ENCODE measurements around the gene TSC22D1.
"Not testable (repeated sequence)": the region's sequence is repeated elsewhere in the genome, so short reads cannot be mapped to it uniquely, and the experiment has no call there.

The TSC22D1 gene

GRCh38 chr13:44575741-44576350 is at the start of gene TSC22D1:
TSS of gene TSC22D1 (minus strand) at chr13:44576330. CDS start at chr13:44576074, 256 bp downstream.
- peak; percentile 55 to 75 (median 71) for DNase-seq

DNA sequence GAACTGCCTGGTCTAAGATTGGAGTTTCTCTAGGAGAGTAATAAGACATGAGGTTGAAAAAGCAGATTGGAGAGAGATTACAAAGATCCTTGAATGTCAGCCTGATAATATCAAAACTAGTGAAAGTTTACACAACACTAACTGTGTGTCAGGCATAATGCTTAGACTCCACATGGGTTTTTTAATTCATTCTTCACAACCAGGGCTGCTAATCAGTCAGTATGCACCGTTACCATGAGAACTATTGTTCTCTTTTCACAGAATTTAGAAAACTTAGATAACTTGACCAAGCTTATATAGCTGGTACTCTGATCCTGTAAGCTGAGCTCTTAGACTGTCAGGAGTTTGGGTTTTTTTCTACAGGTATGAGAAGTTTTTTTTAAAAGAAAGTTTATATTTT is 46.6 kb upstream of the TSC22D1 start:
- DNase-seq = no peak

- no peak for DNase-seq
These were observed 46.1 kb upstream of the TSC22D1 start for GRCh38 chr13:44622261-44622660.

- DNase-seq = no peak
These were observed 43.9 kb upstream of the TSC22D1 start for GRCh38 chr13:44620057-44620456.

DNA sequence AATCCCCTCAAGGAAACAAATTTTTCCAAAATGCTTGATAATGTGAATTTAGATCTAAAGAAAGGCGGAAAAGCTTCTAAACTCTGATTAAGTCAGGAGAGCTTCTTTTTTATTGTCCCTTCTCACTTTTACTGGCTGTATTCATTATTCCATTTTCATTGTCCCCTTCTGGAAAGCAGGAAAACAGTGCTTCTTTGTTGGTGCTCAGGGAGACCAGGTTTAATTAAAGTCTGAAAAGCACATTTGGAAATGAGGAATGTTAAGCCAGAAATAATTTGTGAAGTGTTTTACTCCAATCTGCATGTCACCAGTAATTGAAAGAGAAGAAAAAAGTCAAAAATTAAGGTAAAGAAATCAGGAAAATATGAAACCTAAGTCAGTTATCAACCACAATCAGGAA is 43.5 kb upstream of the TSC22D1 start:
- DNase-seq = no peak

- DNase-seq = no peak
These were observed 42.2 kb upstream of the TSC22D1 start for GRCh38 chr13:44618326-44618725.

- DNase-seq = no peak
These were observed 41.5 kb upstream of the TSC22D1 start for GRCh38 chr13:44617648-44618047.

DNA sequence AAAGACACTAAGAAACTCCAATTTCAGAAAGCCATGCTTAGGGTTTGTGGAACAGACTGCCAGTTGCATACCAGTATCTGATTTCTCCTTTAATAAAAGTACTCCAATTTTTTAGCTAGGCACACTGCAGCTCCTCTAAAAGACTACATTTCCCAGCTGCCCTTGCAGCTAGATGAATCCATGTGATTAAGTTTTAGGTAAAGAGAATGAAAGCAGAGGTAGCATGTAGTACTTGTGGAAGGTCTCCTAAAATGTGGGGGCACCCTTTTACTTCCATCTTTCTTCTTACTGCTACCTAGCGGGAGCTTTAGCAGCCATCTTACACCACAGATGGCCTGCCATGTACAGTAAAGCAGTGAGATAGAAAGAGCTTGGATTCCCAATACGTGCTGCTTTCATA is 33.0 kb upstream of the TSC22D1 start:
- DNase-seq = no peak

DNA sequence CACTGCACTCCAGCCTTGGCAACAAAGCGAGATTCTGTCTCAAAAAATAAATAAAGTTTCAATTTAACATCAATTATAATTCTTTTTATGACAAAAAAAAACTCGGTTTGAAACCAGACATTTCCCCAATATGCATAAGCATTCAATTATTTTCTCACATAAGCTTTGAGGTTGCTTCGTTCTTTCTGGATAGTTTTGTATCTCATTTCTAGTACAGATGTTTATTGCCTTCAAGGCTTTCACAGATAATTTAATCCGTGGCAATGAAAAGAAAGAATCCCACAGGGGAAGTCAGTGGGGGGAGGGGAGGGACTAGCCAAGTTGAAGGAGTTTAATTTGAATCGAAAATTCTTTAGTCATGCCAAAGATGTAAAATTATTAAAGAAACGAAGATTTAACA is 29.6 kb upstream of the TSC22D1 start:
- DNase-seq = no peak

DNA sequence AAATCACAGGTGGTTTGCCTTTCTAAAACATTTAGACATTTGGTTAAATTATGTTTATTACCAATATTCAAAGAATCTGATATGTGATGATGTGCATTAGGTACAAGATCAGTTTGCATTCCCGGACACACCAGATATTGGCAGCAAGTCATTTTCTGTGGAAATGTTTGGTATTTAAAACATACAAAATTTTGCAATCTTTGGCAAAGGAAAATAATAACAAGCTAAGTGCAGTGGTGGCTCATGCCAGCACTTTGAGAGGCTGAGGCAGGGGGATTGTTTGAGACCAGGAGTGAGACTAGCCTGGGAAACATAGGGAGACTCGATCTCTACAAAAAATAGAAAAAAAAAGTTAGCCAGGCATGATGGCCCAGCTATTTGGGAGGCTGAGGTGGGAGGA is 29.1 kb upstream of the TSC22D1 start:
- DNase-seq = no peak

GRCh38 chr13:44601586-44601985 is 25.5 kb upstream of the TSC22D1 start:
- DNase-seq = no peak

GRCh38 chr13:44593861-44594592 is 17.9 kb upstream of the TSC22D1 start:
- not testable (repeated sequence) for DNase-seq

DNA sequence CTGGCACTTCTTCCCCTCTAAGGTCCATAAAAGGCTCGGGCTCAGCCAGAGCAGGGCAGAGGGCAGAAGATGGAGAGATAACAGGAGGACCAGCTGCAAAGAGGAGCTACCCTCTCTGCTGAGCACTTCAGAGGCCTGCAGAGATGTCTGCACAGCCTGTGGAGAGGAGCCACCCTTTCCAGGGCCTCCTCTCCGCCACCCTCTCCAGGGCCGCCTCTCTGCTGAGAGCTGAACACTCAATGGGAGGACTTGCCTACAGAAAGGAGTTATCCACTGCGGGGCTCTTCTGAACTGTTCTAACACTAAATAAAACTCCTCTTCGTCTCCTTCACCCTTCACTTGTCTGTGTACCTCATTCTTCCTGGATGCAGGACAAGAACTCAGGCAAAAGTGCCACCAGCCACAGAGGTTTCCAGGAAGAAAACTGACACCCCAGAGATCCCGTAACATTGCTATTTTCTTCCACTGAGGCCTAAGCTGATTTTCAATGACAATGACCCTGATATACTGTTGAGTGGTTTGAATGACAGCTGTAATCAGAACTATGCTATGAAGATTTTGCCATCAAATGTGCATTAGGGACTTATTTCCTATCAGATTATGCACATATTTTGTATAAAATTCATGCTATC is 16.2 kb upstream of the TSC22D1 start:
- DNase-seq = no peak

DNA sequence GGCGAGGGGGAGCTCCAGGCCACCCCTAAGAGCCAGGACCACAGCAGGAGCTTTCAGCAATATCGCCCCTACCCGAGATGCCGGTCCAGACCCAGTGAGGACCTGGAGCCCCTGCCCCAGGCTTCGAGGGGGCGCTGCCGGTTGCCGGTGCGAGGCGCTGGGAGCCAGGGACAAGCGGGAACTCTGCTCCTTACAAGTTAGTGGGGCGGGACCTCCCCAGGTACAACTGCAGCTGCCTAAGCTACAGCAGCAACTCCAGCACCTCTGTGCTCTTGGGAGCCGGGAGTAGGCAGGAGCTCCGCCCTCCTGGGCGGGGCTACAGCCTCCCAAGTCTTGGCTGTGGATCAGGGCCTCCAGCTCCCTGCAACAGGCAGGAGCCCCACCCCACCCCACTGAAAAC is 15.2 kb upstream of the TSC22D1 start:
- no peak for DNase-seq

DNA sequence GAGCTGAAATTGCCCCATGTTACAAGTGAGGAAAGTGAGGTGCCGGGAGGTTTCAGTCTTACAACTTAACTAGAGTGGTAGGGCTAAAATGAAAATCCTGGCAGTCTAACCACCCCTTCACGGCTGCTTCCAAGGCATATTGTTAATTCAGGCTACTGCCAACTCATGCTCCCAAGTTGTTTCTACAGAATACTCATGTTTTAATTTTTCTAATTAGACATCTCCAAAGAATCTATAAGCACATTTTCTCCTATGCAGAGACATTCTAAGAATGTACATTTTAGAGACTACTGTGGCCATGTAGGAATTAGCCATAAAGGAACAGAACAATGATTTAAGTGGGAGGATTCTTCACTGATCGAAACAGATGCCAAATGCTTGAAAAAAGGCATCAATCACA is 7.0 kb upstream of the TSC22D1 start:
- DNase-seq = no peak

- peak in 1 of 3 experiments; percentile 80 for DNase-seq
These were observed 1.9 kb upstream of the TSC22D1 start for GRCh38 chr13:44578067-44578400.

- DNase-seq = peak; percentile 93 to 99 (median 97)
These were observed 1.3 kb upstream of the TSC22D1 start for GRCh38 chr13:44577236-44578066.

DNA sequence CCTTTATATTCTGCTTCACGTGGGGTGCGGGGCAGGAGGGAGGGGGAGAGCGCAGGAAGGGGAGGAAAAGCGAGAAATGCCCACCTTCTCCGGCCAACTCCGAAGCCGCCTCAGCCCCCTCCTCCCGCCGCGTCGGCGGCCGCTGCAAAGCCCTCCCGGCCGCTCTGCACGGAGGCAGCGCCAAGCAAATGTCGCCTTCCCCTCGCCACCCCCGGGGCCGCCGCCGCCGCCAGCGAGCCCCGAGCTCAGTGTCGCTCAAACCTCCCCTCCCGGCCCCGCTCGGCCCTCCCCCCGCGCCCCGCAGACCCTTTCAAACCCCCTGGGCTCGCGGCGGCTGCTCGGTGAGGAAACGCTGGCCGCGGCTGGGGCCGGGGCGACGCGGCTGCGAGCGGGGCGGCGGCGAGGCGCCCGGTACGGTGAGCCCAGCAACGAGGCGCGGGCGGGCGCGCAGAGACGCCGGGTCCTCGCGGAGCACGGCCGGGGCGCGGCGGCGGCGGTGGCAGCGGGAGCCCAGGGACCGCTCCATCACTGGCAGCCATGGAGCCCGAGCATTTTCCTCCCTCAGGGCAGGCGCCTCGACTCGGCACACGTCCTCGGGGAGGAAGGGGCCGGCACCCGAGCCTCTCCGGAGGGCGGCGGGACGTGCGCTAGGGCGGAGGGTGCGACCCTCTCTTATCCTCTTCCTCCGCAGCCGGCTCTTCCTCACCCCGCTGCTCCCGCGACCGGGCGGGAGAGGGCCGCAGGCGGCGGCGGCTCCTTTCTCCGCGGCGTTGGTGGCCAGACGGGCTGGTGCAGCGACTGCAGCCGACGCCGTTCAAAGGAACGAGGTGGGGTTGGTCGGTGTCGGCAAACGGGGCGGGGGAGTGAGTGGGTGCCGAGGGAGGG is 463 bp upstream of the TSC22D1 start:
- peak in 2 of 3 experiments; percentile 41 to 79 for DNase-seq

DNA sequence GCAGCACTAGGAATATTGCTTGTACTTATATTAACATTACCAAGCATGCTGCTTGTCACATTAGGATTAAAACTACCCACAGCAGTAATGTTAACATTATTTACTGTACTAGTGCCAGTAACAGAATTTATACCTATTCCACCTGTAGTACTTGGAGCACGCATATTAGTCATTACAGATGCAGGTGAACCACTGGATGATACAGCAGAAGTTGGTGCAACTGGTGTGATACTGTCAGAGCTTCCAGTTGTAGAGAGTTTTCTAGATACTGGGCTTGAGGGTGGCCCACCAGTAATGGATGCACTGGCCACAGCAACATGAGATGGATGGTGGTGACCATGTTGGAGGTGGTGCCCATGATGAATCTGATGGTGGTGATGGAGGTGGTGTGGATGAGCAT is 1.1 kb downstream of the TSC22D1 start:
- no peak for DNase-seq

GRCh38 chr13:44574466-44574855 is 1.7 kb downstream of the TSC22D1 start:
- no peak for DNase-seq

DNA sequence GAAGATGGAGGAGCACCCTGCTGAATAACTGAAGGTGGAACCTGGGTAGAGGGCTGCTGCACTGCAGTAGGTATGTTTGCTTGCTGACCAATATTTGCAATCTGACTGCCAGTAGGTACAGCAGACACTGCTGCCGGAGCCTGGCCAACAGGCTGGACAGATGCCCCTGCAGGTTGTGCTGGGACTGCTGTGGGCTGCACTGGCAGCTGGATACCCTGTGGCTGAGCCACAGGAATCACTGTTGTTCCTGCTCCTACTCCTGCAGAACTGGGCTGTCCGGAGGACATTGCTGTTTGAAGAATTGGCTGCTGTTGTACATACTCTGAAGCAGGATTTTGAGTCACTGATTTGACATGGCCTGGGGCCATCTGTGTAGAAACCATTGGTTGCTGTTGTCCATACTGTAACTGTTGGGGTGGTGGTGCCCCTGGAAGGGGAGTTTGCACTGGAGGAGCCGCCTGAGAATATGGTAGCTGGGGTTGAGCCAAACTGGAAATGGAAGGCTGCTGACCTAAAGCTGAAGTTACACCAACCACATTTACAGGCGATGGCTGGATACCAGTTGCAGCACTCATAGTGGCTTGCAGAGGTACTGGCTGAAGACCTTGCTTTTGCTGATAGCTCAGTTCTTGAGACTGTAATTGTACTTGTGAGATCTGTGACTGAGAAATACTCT is 2.2 kb downstream of the TSC22D1 start:
- peak in 1 of 3 experiments; percentile 1 for DNase-seq

GRCh38 chr13:44573071-44573470 is 3.1 kb downstream of the TSC22D1 start:
- no peak for DNase-seq
